ENCODE data around the gene KLK8. TPM values are rescaled to one million over a fixed set of nuclear protein-coding genes. Genes with fewer than 3 reads are reported as not detected.

The KLK8 gene
- polyA plus RNA-seq, 2 of the 4 experiments (the other 2 are of a cell fraction) = not detected

GRCh38 chr19:51026554-51026831 lies 25.1 kb upstream of the KLK8 start, which contains the start of gene KLK11:
Gene KLK11, minus strand, starts transcription at chr19:51026616. Its CDS starts 985 bp downstream, at chr19:51025631.
- DNase-seq (ENCODE audit: low read depth in 1 of 2, low spot score in 1 of 2) = no peak
- WGBS (ENCODE audit: missing lambda C conversion rate) = 52% methylated on average over 9 of the region's 11 CpGs
- no peak for TF ChIP-seq RARB (CRISPR knock-in tag; IDR thresholded peaks at IDR 0.05)
- TF ChIP-seq RFX5 (IDR thresholded peaks at IDR 0.05) = no peak
- no peak for TF ChIP-seq PHF8 (IDR thresholded peaks at IDR 0.05; ENCODE audit: borderline replicate concordance, low read depth)
- TF ChIP-seq SMC3 (IDR thresholded peaks at IDR 0.05) = no peak
- no peak for TF ChIP-seq REST (IDR thresholded peaks at IDR 0.05)
- no peak for TF ChIP-seq HMGXB4 (CRISPR knock-in tag; IDR thresholded peaks at IDR 0.05; ENCODE audit: borderline replicate concordance)
- TF ChIP-seq EHMT2 (IDR thresholded peaks at IDR 0.05; ENCODE audit: low read depth) = no peak
- no peak for TF ChIP-seq HOXB13 (CRISPR knock-in tag; IDR thresholded peaks at IDR 0.05; ENCODE audit: low read depth)
- no peak for TF ChIP-seq POLR2AphosphoS2 (conservative IDR thresholded peaks at IDR 0.05; ENCODE audit: low read length)
- no peak for TF ChIP-seq ZFP36 (IDR thresholded peaks at IDR 0.05; ENCODE audit: borderline replicate concordance, partially characterized antibody)
- no peak for TF ChIP-seq CBX2 (IDR thresholded peaks at IDR 0.05; ENCODE audit: borderline replicate concordance, low read depth)
- TF ChIP-seq FOSL2 (IDR thresholded peaks at IDR 0.05) = no peak
- TF ChIP-seq FOSL2 (CRISPR knock-in tag; IDR thresholded peaks at IDR 0.05) = no peak
- no peak for TF ChIP-seq USF2 (IDR thresholded peaks at IDR 0.05)
- no peak for TF ChIP-seq HOXB5 (CRISPR knock-in tag; IDR thresholded peaks at IDR 0.05)
- TF ChIP-seq POLR2A (IDR thresholded peaks at IDR 0.05; ENCODE audit: low read length) = no peak
- TF ChIP-seq ELK1 (IDR thresholded peaks at IDR 0.05; ENCODE audit: low read depth, low read length) = no peak
- no peak for TF ChIP-seq MAFK (IDR thresholded peaks at IDR 0.05; ENCODE audit: partially characterized antibody)
- TF ChIP-seq RAD21 (conservative IDR thresholded peaks at IDR 0.05 in 1 of 2, IDR thresholded peaks at IDR 0.05 in 1 of 2) = no peak
- TF ChIP-seq TFCP2L1 (CRISPR knock-in tag; IDR thresholded peaks at IDR 0.05) = no peak
- Histone ChIP-seq H3K4me3 (no peak within 1 kb of the TSS), H3K4me2 (no peak within 1 kb of the TSS), H3K27ac (no peak within 1 kb of the TSS), H3K9me3 (no peaks in the 10 kb centered on the region), H3K4me1 (no peaks in the 10 kb centered on the region)
- peak; percentile 25 to 28; a peak in 4 of 6 replicates for ATAC-seq
- ChIA-PET POLR2A (no interaction called here), CTCF (interaction anchor here (0.6 to 1.5 kb wide), 2 partner anchors 9 to 65 kb away, joined by 3 to 8 read pairs; no protein-coding TSS in a partner anchor)
- no peak for FAIRE-seq
